ENCODE measurements around the gene MRPL38. TPM values are rescaled to one million over a fixed set of nuclear protein-coding genes. Genes with fewer than 3 reads are reported as not detected.
A peak's percentile ranks its signal among the peaks of the same experiment; 100 is the strongest.
"Not testable (repeated sequence)": the region's sequence is repeated elsewhere in the genome, so short reads cannot be mapped to it uniquely, and the experiment has no call there.

Gene MRPL38
- total RNA-seq, 2 donors from 2014 or later, result 88.6 to 190 TPM

- Histone ChIP-seq H3K4me3 (peak overlapping the region; percentile 52), H3K27ac (peak overlapping the region; percentile 84), H3K9me3 (no peaks in the 10 kb centered on the region), H3K27me3 (no peaks in the 10 kb centered on the region), H3K4me1 (peaks cover 16% of the 10 kb centered on the region), H3K9ac (ENCODE audit: low read depth in 2 of 2, low read length in 2 of 2) (peak overlapping the region; percentile 50 to 97), H3K36me3 (peaks cover 18% of the 10 kb centered on the region)
- no peak for TF ChIP-seq CTCF (IDR thresholded peaks at IDR 0.05)
- no peak for DNase-seq
- intact Hi-C loops (cut with DNase I), result no loop called here
Measured at GRCh38 chr17:75854101-75854748, 50.5 kb downstream of the MRPL38 start.

GRCh38 chr17:75853433-75853832, 51.3 kb downstream of the MRPL38 start:
- Histone ChIP-seq H3K4me1 (peaks cover 16% of the 10 kb centered on the region), H3K36me3 (peaks cover 23% of the 10 kb centered on the region), H3K4me3 (no peak overlapping the region), H3K9ac (ENCODE audit: low read depth in 2 of 2, low read length in 2 of 2) (no peak overlapping the region), H3K27ac (no peak overlapping the region), H3K9me3 (no peaks in the 10 kb centered on the region), H3K27me3 (no peaks in the 10 kb centered on the region)
- intact Hi-C loops (cut with DNase I), result no loop called here
- no peak for TF ChIP-seq CTCF (IDR thresholded peaks at IDR 0.05)
- no peak for DNase-seq

GRCh38 chr17:75851693-75851991, 53.0 kb downstream of the MRPL38 start:
- H3K27ac ChIP-seq, result not testable (repeated sequence)

GRCh38 chr17:75850928-75851692, 53.6 kb downstream of the MRPL38 start:
- Histone ChIP-seq H3K36me3 (peaks cover 32% of the 10 kb centered on the region), H3K9ac (ENCODE audit: low read depth in 2 of 2, low read length in 2 of 2) (no peak overlapping the region), H3K4me1 (peaks cover 23% of the 10 kb centered on the region), H3K27ac (no peak overlapping the region), H3K27me3 (no peaks in the 10 kb centered on the region), H3K4me3 (no peak overlapping the region), H3K9me3 (no peaks in the 10 kb centered on the region)
- no peak for TF ChIP-seq CTCF (IDR thresholded peaks at IDR 0.05)
- DNase-seq, result no peak
- intact Hi-C loops (cut with DNase I), result no loop called here

More at GRCh38 chr17:75851693-75851991, 53.0 kb downstream of the MRPL38 start:
- H3K4me3 ChIP-seq; intact Hi-C loops (cut with DNase I); H3K9me3 ChIP-seq; H3K9ac ChIP-seq (ENCODE audit: low read depth in 2 of 2, low read length in 2 of 2); DNase-seq; H3K27me3 ChIP-seq: not testable (repeated sequence)
- H3K4me1 ChIP-seq, result peaks cover 22% of the 10 kb centered on the region
- H3K36me3 ChIP-seq, result peaks cover 32% of the 10 kb centered on the region

- Histone ChIP-seq H3K27me3 (no peaks in the 10 kb centered on the region), H3K9me3 (no peaks in the 10 kb centered on the region), H3K4me3 (no peak overlapping the region), H3K36me3 (peaks cover 32% of the 10 kb centered on the region), H3K4me1 (peaks cover 35% of the 10 kb centered on the region), H3K27ac (no peak overlapping the region), H3K9ac (ENCODE audit: low read depth in 2 of 2, low read length in 2 of 2) (no peak overlapping the region)
- intact Hi-C loops (cut with DNase I), result no loop called here
- TF ChIP-seq CTCF (IDR thresholded peaks at IDR 0.05), result no peak
- no peak for DNase-seq
Measured at GRCh38 chr17:75849724-75850123, 55.0 kb downstream of the MRPL38 start.

GRCh38 chr17:75849279-75849646, 55.4 kb downstream of the MRPL38 start:
- Histone ChIP-seq H3K4me1 (peaks cover 34% of the 10 kb centered on the region), H3K9me3 (no peaks in the 10 kb centered on the region), H3K27ac (no peak overlapping the region), H3K9ac (ENCODE audit: low read depth in 2 of 2, low read length in 2 of 2) (peak overlapping the region in 1 of 2 donors; percentile 1), H3K4me3 (no peak overlapping the region), H3K36me3 (peaks cover 32% of the 10 kb centered on the region), H3K27me3 (no peaks in the 10 kb centered on the region)
- no peak for TF ChIP-seq CTCF (IDR thresholded peaks at IDR 0.05)
- no peak for DNase-seq
- intact Hi-C loops (cut with DNase I), result no loop called here
